GM10248 (cell line): ENCODE measurements around the gene PFKL.

ENCODE experiments used
- CTCF ChIA-PET: fragments of 300-600 bp; sonication (Branson Sonifier 250); formaldehyde crosslinking; extraction: SDS; loops from one replicate; lab custom pipeline; 2021; ENCODE audit warnings: antibody characterized with exemption; lab: Yijun Ruan, JAX
- POLR2A ChIA-PET: fragments of 350-650 bp; sonication (Branson Sonifier 250); formaldehyde crosslinking; extraction: SDS; loops from one replicate; lab custom pipeline; 2020; ENCODE audit warnings: antibody characterized with exemption; lab: Yijun Ruan, JAX
- DNase-seq: peaks from one replicate; pipeline ENCODE4 v3.0.0; 2012; ENCODE audit errors: extremely low spot score
- CTCF ChIP-seq: IDR thresholded peaks from 2 replicates; pipeline ENCODE4 v1.5.1; 2012; ENCODE audit warnings: mild to moderate bottlenecking, low read depth; ENCODE audit errors: extremely low read depth, missing control alignments, control extremely low read depth

PFKL gene

DNA sequence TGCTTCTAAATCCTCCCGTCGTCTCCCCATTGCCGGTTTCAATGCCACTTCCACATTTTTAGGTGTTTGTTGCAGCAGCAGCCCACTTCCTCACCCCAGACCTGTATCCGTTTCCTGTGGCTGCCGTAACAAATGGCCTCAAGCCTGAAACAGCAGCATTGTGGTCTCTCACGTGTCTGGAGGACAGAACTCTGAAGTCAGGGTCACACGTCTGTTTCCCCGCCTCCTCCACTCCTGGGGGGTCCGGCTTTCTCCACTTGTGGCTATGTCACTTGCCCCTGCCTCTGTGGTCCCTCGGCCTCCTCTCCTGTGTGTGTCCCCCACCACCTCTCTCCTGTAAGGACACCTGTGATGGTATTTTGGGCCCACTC is 75.4 kb downstream of the PFKL start:
- CTCF ChIA-PET: no interaction called here
- no peak for TF ChIP-seq CTCF
- DNase-seq: no peak

GRCh38 chr21:44375761-44376241 is 75.9 kb downstream of the PFKL start:
- TF ChIP-seq CTCF: no peak
- no peak for DNase-seq
- ChIA-PET POLR2A (no interaction called here), CTCF (no interaction called here)

More for the DNA sequence above, 75.4 kb downstream of the PFKL start:
- POLR2A ChIA-PET: no interaction called here

DNA sequence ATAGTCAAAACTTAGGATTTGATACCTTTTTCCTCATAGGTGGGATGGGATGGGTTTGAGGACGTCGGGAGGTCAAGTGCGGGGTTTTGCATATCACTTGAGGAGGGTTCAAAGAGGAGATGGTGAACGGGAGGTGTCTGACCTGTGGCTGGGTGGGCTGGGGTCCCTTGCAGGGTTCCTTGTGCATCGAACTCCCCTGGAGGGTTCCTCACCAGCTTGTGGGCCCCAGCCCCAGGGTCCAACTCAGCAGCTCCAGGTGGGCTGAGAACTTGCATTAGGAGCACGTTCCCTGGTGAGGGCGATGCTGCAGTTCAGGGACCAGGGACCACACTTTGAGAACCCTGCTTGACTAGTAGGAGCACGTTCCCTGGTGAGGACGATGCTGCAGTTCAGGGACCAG is 76.8 kb downstream of the PFKL start:
- ChIA-PET POLR2A (no interaction called here), CTCF (no interaction called here)
- DNase-seq: no peak
- TF ChIP-seq CTCF: no peak
